Gastrocnemius medialis (tissue), 4 donors: ENCODE data around the gene DCHS1.

ENCODE experiments used
- POLR2A ChIP-seq, 2 donors: fragments of 450-650 bp; IDR thresholded peaks; one replicate each; pipeline ENCODE4 v1.6.1; 2017; ENCODE audit warnings: antibody characterized with exemption in 2 of 2, mild to moderate bottlenecking in 2 of 2, moderate library complexity in 2 of 2
- TF ChIP-seq, protein P1 (sequence below), 5 experiments: fragments of 450-650 bp in 3 of 5; fragments of 200-600 bp in 2 of 5; sonication (generic) in 2 of 5; IDR thresholded peaks in 4 of 5; conservative IDR thresholded peaks in 1 of 5; 1 replicate in 4 of 5; 2 replicates in 1 of 5; pipeline ENCODE4 v1.5.1; 2016 to 2019; ENCODE audit warnings: antibody characterized with exemption in 5 of 5, mild to moderate bottlenecking in 3 of 5, moderate library complexity in 3 of 5

DNA sequence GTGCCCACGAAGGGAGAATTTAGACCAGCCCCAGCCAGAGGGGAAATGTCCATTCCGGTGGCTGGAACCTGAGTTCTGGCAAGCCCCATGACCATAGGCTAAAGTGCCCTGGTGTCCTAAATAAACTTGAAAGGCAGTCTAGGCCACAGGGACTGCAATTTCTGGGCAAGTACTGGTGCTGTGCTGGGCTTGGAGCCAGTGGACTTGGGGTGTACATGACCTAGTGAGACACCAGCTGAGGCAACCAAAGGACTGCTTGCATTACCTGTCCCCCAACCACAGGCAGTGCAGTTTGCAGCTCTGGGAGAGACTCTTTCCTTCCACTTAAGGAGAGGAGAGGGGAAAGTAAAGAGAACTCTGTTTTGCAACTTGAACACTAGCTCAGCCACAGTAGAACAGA, 75.9 kb downstream of the DCHS1 start:
- TF ChIP-seq, protein P1, sequence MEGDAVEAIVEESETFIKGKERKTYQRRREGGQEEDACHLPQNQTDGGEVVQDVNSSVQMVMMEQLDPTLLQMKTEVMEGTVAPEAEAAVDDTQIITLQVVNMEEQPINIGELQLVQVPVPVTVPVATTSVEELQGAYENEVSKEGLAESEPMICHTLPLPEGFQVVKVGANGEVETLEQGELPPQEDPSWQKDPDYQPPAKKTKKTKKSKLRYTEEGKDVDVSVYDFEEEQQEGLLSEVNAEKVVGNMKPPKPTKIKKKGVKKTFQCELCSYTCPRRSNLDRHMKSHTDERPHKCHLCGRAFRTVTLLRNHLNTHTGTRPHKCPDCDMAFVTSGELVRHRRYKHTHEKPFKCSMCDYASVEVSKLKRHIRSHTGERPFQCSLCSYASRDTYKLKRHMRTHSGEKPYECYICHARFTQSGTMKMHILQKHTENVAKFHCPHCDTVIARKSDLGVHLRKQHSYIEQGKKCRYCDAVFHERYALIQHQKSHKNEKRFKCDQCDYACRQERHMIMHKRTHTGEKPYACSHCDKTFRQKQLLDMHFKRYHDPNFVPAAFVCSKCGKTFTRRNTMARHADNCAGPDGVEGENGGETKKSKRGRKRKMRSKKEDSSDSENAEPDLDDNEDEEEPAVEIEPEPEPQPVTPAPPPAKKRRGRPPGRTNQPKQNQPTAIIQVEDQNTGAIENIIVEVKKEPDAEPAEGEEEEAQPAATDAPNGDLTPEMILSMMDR (IDR thresholded peaks at IDR 0.05 in 4 of 5, conservative IDR thresholded peaks at IDR 0.05 in 1 of 5), result no peak
- no peak for TF ChIP-seq POLR2A (IDR thresholded peaks at IDR 0.05)
